ENCODE measurements around the gene GJC2. TPM values are rescaled to one million over a fixed set of nuclear protein-coding genes. Genes with fewer than 3 reads are reported as not detected.

Gene GJC2
- total RNA-seq, 1 experiment from 2014 or later: not detected

GRCh38 chr1:228190182-228190581 lies 40.5 kb downstream of the GJC2 start:
- no peak overlapping the region for H3K27ac ChIP-seq (ENCODE audit: low read length)
- no peak for DNase-seq
- no peaks in the 10 kb centered on the region for H3K9me3 ChIP-seq (ENCODE audit: low read length)
- no peak overlapping the region for H2AFZ ChIP-seq (ENCODE audit: low read length)
- no peak overlapping the region for H3K4me2 ChIP-seq (ENCODE audit: low read depth, low read length, poor library complexity, severe bottlenecking)
- H3K27me3 ChIP-seq (ENCODE audit: low read length): no peaks in the 10 kb centered on the region
- no peaks in the 10 kb centered on the region for H3K9me2 ChIP-seq (replicated peaks; ENCODE audit: insufficient read depth, low read length)
- H3K9ac ChIP-seq (ENCODE audit: low read length): no peak overlapping the region
- H4K20me1 ChIP-seq (ENCODE audit: insufficient read depth, low read depth, low read length): no peaks in the 10 kb centered on the region
- no peaks in the 10 kb centered on the region for H3K36me3 ChIP-seq (ENCODE audit: insufficient read depth, low read length)
- H3K79me2 ChIP-seq (ENCODE audit: low read length): no peaks in the 10 kb centered on the region
- H3K4me3 ChIP-seq (ENCODE audit: low read length): no peak overlapping the region
- H3K4me1 ChIP-seq (ENCODE audit: low read length): peaks cover 6% of the 10 kb centered on the region

- H3K4me3 ChIP-seq (ENCODE audit: low read length): no peak overlapping the region
- H3K4me1 ChIP-seq (ENCODE audit: low read length): peaks cover 6% of the 10 kb centered on the region
- H3K36me3 ChIP-seq (ENCODE audit: insufficient read depth, low read length): no peaks in the 10 kb centered on the region
- no peak overlapping the region for H3K27ac ChIP-seq (ENCODE audit: low read length)
- no peak overlapping the region for H3K9ac ChIP-seq (ENCODE audit: low read length)
- no peaks in the 10 kb centered on the region for H3K79me2 ChIP-seq (ENCODE audit: low read length)
- no peak overlapping the region for H3K4me2 ChIP-seq (ENCODE audit: low read depth, low read length, poor library complexity, severe bottlenecking)
- no peaks in the 10 kb centered on the region for H3K27me3 ChIP-seq (ENCODE audit: low read length)
- no peaks in the 10 kb centered on the region for H4K20me1 ChIP-seq (ENCODE audit: insufficient read depth, low read depth, low read length)
- no peaks in the 10 kb centered on the region for H3K9me2 ChIP-seq (replicated peaks; ENCODE audit: insufficient read depth, low read length)
- no peak for DNase-seq
- H2AFZ ChIP-seq (ENCODE audit: low read length): no peak overlapping the region
- no peaks in the 10 kb centered on the region for H3K9me3 ChIP-seq (ENCODE audit: low read length)
These were observed 41.0 kb downstream of the GJC2 start for GRCh38 chr1:228190778-228191177.

- Histone ChIP-seq H3K27ac (ENCODE audit: low read length) (no peak overlapping the region), H3K4me1 (ENCODE audit: low read length) (peaks cover 6% of the 10 kb centered on the region), H2AFZ (ENCODE audit: low read length) (no peak overlapping the region), H3K4me2 (ENCODE audit: low read depth, low read length, poor library complexity, severe bottlenecking) (no peak overlapping the region), H3K4me3 (ENCODE audit: low read length) (no peak overlapping the region), H3K9me3 (ENCODE audit: low read length) (peaks cover 9% of the 10 kb centered on the region), H3K79me2 (ENCODE audit: low read length) (no peaks in the 10 kb centered on the region), H3K27me3 (ENCODE audit: low read length) (no peaks in the 10 kb centered on the region), H3K9me2 (replicated peaks; ENCODE audit: insufficient read depth, low read length) (no peaks in the 10 kb centered on the region), H4K20me1 (ENCODE audit: insufficient read depth, low read depth, low read length) (no peaks in the 10 kb centered on the region), H3K9ac (ENCODE audit: low read length) (no peak overlapping the region), H3K36me3 (ENCODE audit: insufficient read depth, low read length) (no peaks in the 10 kb centered on the region)
- DNase-seq: no peak
These were observed 44.7 kb downstream of the GJC2 start for GRCh38 chr1:228194436-228194835.

- Histone ChIP-seq H3K27me3 (ENCODE audit: low read length) (0 out of 2 replicates have a peak, but pooled peaks cover 4% of the 10 kb centered on the region), H3K4me1 (ENCODE audit: low read length) (peaks cover 6% of the 10 kb centered on the region), H3K9ac (ENCODE audit: low read length) (no peak overlapping the region), H3K9me3 (ENCODE audit: low read length) (peaks cover 13% of the 10 kb centered on the region), H2AFZ (ENCODE audit: low read length) (no peak overlapping the region), H3K79me2 (ENCODE audit: low read length) (no peaks in the 10 kb centered on the region), H4K20me1 (ENCODE audit: insufficient read depth, low read depth, low read length) (no peaks in the 10 kb centered on the region), H3K9me2 (replicated peaks; ENCODE audit: insufficient read depth, low read length) (no peaks in the 10 kb centered on the region), H3K4me3 (ENCODE audit: low read length) (no peak overlapping the region), H3K27ac (ENCODE audit: low read length) (no peak overlapping the region), H3K4me2 (ENCODE audit: low read depth, low read length, poor library complexity, severe bottlenecking) (no peak overlapping the region), H3K36me3 (ENCODE audit: insufficient read depth, low read length) (no peaks in the 10 kb centered on the region)
- DNase-seq: no peak
These were observed 45.4 kb downstream of the GJC2 start for GRCh38 chr1:228194921-228195812.

GRCh38 chr1:228197555-228198147 lies 47.9 kb downstream of the GJC2 start:
- Histone ChIP-seq H4K20me1 (ENCODE audit: insufficient read depth, low read depth, low read length) (no peaks in the 10 kb centered on the region), H3K36me3 (ENCODE audit: insufficient read depth, low read length) (no peaks in the 10 kb centered on the region), H3K27ac (ENCODE audit: low read length) (no peak overlapping the region), H3K79me2 (ENCODE audit: low read length) (no peaks in the 10 kb centered on the region), H3K4me3 (ENCODE audit: low read length) (no peak overlapping the region), H2AFZ (ENCODE audit: low read length) (no peak overlapping the region), H3K9me2 (replicated peaks; ENCODE audit: insufficient read depth, low read length) (no peaks in the 10 kb centered on the region), H3K9me3 (ENCODE audit: low read length) (peaks cover 13% of the 10 kb centered on the region), H3K4me1 (ENCODE audit: low read length) (no peaks in the 10 kb centered on the region), H3K27me3 (ENCODE audit: low read length) (0 out of 2 replicates have a peak, but pooled peaks cover 4% of the 10 kb centered on the region), H3K9ac (ENCODE audit: low read length) (no peak overlapping the region), H3K4me2 (ENCODE audit: low read depth, low read length, poor library complexity, severe bottlenecking) (no peak overlapping the region)
- no peak for DNase-seq

DNA sequence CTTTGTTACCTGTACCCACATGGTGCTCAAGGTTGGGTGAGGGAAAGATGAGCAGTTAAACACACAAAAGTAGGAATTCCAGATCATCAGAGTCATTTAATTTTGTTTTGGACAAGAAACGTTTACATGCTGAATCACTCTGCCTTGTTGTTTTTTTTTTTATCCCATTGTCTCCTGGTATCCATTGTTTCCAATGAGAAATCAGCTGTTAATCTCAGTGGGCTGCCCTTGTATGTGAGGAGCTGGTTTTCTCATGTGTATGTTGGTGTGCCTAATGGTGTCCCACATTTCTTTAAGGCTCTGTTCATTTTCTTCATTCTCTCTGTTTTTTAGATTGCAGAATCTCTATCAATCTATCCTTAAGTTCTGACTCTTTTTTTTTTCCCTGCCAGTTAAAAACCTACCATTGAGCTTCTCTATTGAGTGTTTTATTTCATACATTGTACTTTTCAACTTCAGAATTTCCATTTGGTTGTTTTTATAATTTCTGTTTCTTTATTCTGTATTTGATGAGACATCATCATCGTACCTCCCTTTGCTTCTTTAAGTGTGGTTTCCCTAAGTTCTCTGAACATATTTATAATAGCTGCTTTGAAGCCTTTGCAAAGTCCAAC lies 49.4 kb downstream of the GJC2 start:
- no peaks in the 10 kb centered on the region for H4K20me1 ChIP-seq (ENCODE audit: insufficient read depth, low read depth, low read length)
- no peaks in the 10 kb centered on the region for H3K36me3 ChIP-seq (ENCODE audit: insufficient read depth, low read length)
- H3K27ac ChIP-seq (ENCODE audit: low read length): no peak overlapping the region
- H3K4me3 ChIP-seq (ENCODE audit: low read length): no peak overlapping the region
- H3K9me2 ChIP-seq (replicated peaks; ENCODE audit: insufficient read depth, low read length): no peaks in the 10 kb centered on the region
- H2AFZ ChIP-seq (ENCODE audit: low read length): no peak overlapping the region
- no peak for DNase-seq
- H3K4me1 ChIP-seq (ENCODE audit: low read length): no peaks in the 10 kb centered on the region
- no peak overlapping the region for H3K4me2 ChIP-seq (ENCODE audit: low read depth, low read length, poor library complexity, severe bottlenecking)
- H3K9ac ChIP-seq (ENCODE audit: low read length): no peak overlapping the region
- H3K9me3 ChIP-seq (ENCODE audit: low read length): peaks cover 13% of the 10 kb centered on the region
- H3K27me3 ChIP-seq (ENCODE audit: low read length): 0 out of 2 replicates have a peak, but pooled peaks cover 4% of the 10 kb centered on the region
- H3K79me2 ChIP-seq (ENCODE audit: low read length): no peaks in the 10 kb centered on the region

DNA sequence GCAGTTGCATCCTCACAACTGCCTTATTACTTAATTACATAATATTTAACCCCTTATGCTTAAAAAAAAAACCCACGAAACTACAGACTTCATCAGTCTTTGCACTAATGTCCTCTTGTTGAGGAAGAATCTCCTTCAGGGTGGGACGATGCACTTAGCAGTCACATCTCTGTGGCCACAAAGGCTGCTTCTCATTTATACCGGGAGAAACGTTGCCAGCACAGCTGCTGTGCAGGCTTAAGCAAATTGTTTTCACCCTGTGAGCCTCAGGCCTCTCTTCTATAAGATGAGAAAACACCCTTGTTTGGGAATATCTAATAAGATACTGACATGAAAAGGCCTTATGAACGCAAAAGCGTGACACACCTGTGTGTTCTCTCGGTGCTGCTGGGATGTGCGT lies 55.2 kb downstream of the GJC2 start:
- Histone ChIP-seq H3K9me3 (ENCODE audit: low read length) (no peaks in the 10 kb centered on the region), H3K27me3 (ENCODE audit: low read length) (0 out of 2 replicates have a peak, but pooled peaks cover under 1% of the 10 kb centered on the region), H2AFZ (ENCODE audit: low read length) (no peak overlapping the region), H3K27ac (ENCODE audit: low read length) (no peak overlapping the region), H3K9me2 (replicated peaks; ENCODE audit: insufficient read depth, low read length) (no peaks in the 10 kb centered on the region), H3K9ac (ENCODE audit: low read length) (no peak overlapping the region), H3K79me2 (ENCODE audit: low read length) (no peaks in the 10 kb centered on the region), H3K4me1 (ENCODE audit: low read length) (no peaks in the 10 kb centered on the region), H3K4me3 (ENCODE audit: low read length) (no peak overlapping the region), H4K20me1 (ENCODE audit: insufficient read depth, low read depth, low read length) (no peaks in the 10 kb centered on the region), H3K4me2 (ENCODE audit: low read depth, low read length, poor library complexity, severe bottlenecking) (no peak overlapping the region), H3K36me3 (ENCODE audit: insufficient read depth, low read length) (no peaks in the 10 kb centered on the region)
- no peak for DNase-seq
